HepG2 (cell line): ENCODE data around the gene HSPA1L. TPM values are rescaled to one million over a fixed set of nuclear protein-coding genes. Genes with fewer than 3 reads are reported as not detected.

ENCODE experiments used
- AHR ChIP-seq: IDR thresholded peaks from 2 replicates; pipeline ENCODE4 v1.6.1; 2018; ENCODE audit warnings: missing genetic modification reagents, missing compliant biosample characterization
- CC2D1A ChIP-seq: sonication (generic); formaldehyde crosslinking; IDR thresholded peaks from 2 replicates; pipeline ENCODE4 v1.8.1; 2023; ENCODE audit warnings: mild to moderate bottlenecking, missing genetic modification reagents
- CHD4 ChIP-seq: fragments of 200-600 bp; sonication (generic); IDR thresholded peaks from 2 replicates; pipeline ENCODE4 v1.7.0; 2017; ENCODE audit warnings: mild to moderate bottlenecking, low read length, borderline replicate concordance
- ERF ChIP-seq: IDR thresholded peaks from 2 replicates; pipeline ENCODE4 v1.6.1; 2018; ENCODE audit warnings: missing biosample characterization, missing genetic modification reagents
- NAIF1 ChIP-seq: sonication (generic); formaldehyde crosslinking; IDR thresholded peaks from 2 replicates; pipeline ENCODE4 v1.5.0; 2020; ENCODE audit warnings: mild to moderate bottlenecking, missing genetic modification reagents, borderline replicate concordance
- NFE2L2 ChIP-seq: fragments of 150-350 bp; IDR thresholded peaks from 2 replicates; pipeline ENCODE4 v1.6.1; 2014; ENCODE audit warnings: low read length
- PCBP1 ChIP-seq: fragments of 200-400 bp; formaldehyde crosslinking; IDR thresholded peaks from 2 replicates; pipeline ENCODE4 v1.6.1; 2017; ENCODE audit warnings: mild to moderate bottlenecking, low read depth, low read length, borderline replicate concordance
- PTBP1 ChIP-seq: fragments of 200-400 bp; formaldehyde crosslinking; IDR thresholded peaks from 2 replicates; pipeline ENCODE4 v1.6.1; 2018; ENCODE audit warnings: low read length, low read depth; ENCODE audit not compliant: poor library complexity, severe bottlenecking
- ZFP36L2 ChIP-seq: sonication (generic); formaldehyde crosslinking; IDR thresholded peaks from 2 replicates; pipeline ENCODE4 v1.4.0; 2020; ENCODE audit warnings: missing genetic modification reagents
- ZNF251 ChIP-seq: sonication (generic); formaldehyde crosslinking; IDR thresholded peaks from 2 replicates; pipeline ENCODE4 v1.9.0; 2021; ENCODE audit warnings: mild to moderate bottlenecking, missing genetic modification reagents
- ZNF382 ChIP-seq: sonication (generic); formaldehyde crosslinking; IDR thresholded peaks from 2 replicates; pipeline ENCODE4 v1.5.0; 2020; ENCODE audit warnings: missing genetic modification reagents, mild to moderate bottlenecking, borderline replicate concordance
- ZNF558 ChIP-seq: sonication (generic); formaldehyde crosslinking; IDR thresholded peaks from 2 replicates; pipeline ENCODE4 v1.9.0; 2022; ENCODE audit warnings: mild to moderate bottlenecking, missing genetic modification reagents, borderline replicate concordance
- ZNF577 ChIP-seq: sonication (generic); formaldehyde crosslinking; IDR thresholded peaks from 2 replicates; pipeline ENCODE4 v1.4.0; 2020; ENCODE audit warnings: mild to moderate bottlenecking, low read depth, missing genetic modification reagents, borderline replicate concordance
- ZNF83 ChIP-seq: sonication (generic); formaldehyde crosslinking; IDR thresholded peaks from 2 replicates; pipeline ENCODE4 v1.4.0; 2020; ENCODE audit warnings: missing genetic modification reagents, mild to moderate bottlenecking, borderline replicate concordance
- ZNF883 ChIP-seq: sonication (generic); formaldehyde crosslinking; IDR thresholded peaks from 2 replicates; pipeline ENCODE4 v1.5.1; 2020; ENCODE audit warnings: mild to moderate bottlenecking, missing genetic modification reagents; ENCODE audit errors: not compliant biosample characterization
- ZSCAN20 ChIP-seq: sonication (generic); formaldehyde crosslinking; IDR thresholded peaks from 2 replicates; pipeline ENCODE4 v1.4.0; 2020; ENCODE audit warnings: missing genetic modification reagents, mild to moderate bottlenecking, borderline replicate concordance
- polyA plus RNA-seq, 8 experiments: library from polyadenylated mRNA; depleted of rRNA in 3 of 8; stranded (reverse) in 7 of 8; unstranded in 1 of 8; fragments of >200 nt; fragmentation: Illumina TruSeq in 4 of 8; extraction: Trizol in 4 of 8; gene quantifications; 2 replicates each; pipeline versions ENCODE4 v1.2.1 to v1.2.3, GENCODE V29; 2011 to 2016; ENCODE audit warnings: low read depth in 4 of 8, missing spikeins in 1 of 8, mixed read lengths in 1 of 8; ENCODE audit not compliant: insufficient read depth in 1 of 8
- total RNA-seq, 5 experiments: library from RNA; depleted of rRNA; stranded (reverse); fragments of >200 nt; fragmentation: Illumina TruSeq; extraction: Trizol; gene quantifications; 2 replicates each; pipeline ENCODE4 v1.2.3, GENCODE V29; 2016; ENCODE audit warnings: low read depth in 1 of 5
- TF ChIP-seq, protein P1 (sequence below): sonication (generic); formaldehyde crosslinking; conservative IDR thresholded peaks from 2 replicates; pipeline ENCODE4 v1.8.1; 2023; ENCODE audit warnings: missing genetic modification reagents
- TF ChIP-seq, protein P2 (sequence below): IDR thresholded peaks from 2 replicates; pipeline ENCODE4 v1.6.1; 2016; ENCODE audit warnings: mild to moderate bottlenecking, missing biosample characterization, missing genetic modification reagents
- TF ChIP-seq, protein P3 (sequence below): sonication (generic); formaldehyde crosslinking; IDR thresholded peaks from 2 replicates; pipeline ENCODE4 v1.8.1; 2023; ENCODE audit warnings: missing genetic modification reagents, inconsistent platforms, borderline replicate concordance
- TF ChIP-seq, protein P4 (sequence below): IDR thresholded peaks from 2 replicates; pipeline ENCODE4 v1.6.1; 2012; ENCODE audit warnings: low read length, improper control_type of control experiment
- TF ChIP-seq, protein P5 (sequence below): IDR thresholded peaks from 2 replicates; pipeline ENCODE4 v1.6.1; 2012; ENCODE audit warnings: low read depth, low read length, improper control_type of control experiment
- TF ChIP-seq, protein P6 (sequence below): sonication (generic); formaldehyde crosslinking; conservative IDR thresholded peaks from 2 replicates; pipeline ENCODE4 v1.4.0; 2020; ENCODE audit warnings: missing genetic modification reagents

Gene HSPA1L
- total and polyA plus RNA-seq, 2 of the 13 experiments (the other 11 are each of a cell fraction or from before 2014, with no cell fraction given): 0.55 to 1.0 TPM

DNA sequence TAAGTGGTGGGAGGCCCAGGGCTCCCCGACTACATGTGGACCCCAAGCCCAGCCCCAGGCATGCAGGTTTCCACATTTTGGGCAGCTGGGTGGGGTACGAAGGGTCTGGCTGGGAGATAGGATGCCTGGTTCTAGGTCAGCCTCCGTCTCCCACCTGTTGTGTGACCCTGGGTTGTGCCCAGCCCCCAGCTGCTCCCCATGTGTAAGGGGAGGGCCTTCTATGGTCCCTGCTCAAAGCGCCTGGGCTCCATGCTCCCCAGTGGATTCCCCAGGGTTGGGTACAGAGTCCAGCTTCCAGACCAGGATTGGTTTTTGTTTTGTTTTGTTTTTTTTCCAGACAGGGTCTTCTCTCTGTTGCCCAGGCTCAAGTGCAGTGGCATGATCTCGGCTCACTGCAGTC is 36.9 kb downstream of the HSPA1L start (continued):
- TF ChIP-seq, protein P1, sequence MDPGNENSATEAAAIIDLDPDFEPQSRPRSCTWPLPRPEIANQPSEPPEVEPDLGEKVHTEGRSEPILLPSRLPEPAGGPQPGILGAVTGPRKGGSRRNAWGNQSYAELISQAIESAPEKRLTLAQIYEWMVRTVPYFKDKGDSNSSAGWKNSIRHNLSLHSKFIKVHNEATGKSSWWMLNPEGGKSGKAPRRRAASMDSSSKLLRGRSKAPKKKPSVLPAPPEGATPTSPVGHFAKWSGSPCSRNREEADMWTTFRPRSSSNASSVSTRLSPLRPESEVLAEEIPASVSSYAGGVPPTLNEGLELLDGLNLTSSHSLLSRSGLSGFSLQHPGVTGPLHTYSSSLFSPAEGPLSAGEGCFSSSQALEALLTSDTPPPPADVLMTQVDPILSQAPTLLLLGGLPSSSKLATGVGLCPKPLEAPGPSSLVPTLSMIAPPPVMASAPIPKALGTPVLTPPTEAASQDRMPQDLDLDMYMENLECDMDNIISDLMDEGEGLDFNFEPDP: no peak
- TF ChIP-seq, protein P2, sequence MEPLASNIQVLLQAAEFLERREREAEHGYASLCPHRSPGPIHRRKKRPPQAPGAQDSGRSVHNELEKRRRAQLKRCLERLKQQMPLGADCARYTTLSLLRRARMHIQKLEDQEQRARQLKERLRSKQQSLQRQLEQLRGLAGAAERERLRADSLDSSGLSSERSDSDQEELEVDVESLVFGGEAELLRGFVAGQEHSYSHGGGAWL (CRISPR knock-in tag): no peak
- no peak for TF ChIP-seq NFE2L2
- TF ChIP-seq PCBP1: no peak
- TF ChIP-seq ERF (CRISPR knock-in tag): no peak
- TF ChIP-seq NAIF1 (CRISPR knock-in tag): no peak
- TF ChIP-seq, protein P3, sequence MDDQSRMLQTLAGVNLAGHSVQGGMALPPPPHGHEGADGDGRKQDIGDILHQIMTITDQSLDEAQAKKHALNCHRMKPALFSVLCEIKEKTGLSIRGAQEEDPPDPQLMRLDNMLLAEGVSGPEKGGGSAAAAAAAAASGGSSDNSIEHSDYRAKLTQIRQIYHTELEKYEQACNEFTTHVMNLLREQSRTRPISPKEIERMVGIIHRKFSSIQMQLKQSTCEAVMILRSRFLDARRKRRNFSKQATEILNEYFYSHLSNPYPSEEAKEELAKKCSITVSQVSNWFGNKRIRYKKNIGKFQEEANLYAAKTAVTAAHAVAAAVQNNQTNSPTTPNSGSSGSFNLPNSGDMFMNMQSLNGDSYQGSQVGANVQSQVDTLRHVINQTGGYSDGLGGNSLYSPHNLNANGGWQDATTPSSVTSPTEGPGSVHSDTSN (CRISPR knock-in tag): no peak
- TF ChIP-seq ZNF83: no peak
- no peak for TF ChIP-seq CHD4
- TF ChIP-seq PTBP1: no peak
- no peak for TF ChIP-seq ZNF558 (CRISPR knock-in tag)
- no peak for TF ChIP-seq CC2D1A (CRISPR knock-in tag)
- no peak for TF ChIP-seq AHR
- TF ChIP-seq ZNF382: no peak
- TF ChIP-seq ZNF251: no peak
- no peak for TF ChIP-seq ZFP36L2 (CRISPR knock-in tag)
- TF ChIP-seq, protein P4, sequence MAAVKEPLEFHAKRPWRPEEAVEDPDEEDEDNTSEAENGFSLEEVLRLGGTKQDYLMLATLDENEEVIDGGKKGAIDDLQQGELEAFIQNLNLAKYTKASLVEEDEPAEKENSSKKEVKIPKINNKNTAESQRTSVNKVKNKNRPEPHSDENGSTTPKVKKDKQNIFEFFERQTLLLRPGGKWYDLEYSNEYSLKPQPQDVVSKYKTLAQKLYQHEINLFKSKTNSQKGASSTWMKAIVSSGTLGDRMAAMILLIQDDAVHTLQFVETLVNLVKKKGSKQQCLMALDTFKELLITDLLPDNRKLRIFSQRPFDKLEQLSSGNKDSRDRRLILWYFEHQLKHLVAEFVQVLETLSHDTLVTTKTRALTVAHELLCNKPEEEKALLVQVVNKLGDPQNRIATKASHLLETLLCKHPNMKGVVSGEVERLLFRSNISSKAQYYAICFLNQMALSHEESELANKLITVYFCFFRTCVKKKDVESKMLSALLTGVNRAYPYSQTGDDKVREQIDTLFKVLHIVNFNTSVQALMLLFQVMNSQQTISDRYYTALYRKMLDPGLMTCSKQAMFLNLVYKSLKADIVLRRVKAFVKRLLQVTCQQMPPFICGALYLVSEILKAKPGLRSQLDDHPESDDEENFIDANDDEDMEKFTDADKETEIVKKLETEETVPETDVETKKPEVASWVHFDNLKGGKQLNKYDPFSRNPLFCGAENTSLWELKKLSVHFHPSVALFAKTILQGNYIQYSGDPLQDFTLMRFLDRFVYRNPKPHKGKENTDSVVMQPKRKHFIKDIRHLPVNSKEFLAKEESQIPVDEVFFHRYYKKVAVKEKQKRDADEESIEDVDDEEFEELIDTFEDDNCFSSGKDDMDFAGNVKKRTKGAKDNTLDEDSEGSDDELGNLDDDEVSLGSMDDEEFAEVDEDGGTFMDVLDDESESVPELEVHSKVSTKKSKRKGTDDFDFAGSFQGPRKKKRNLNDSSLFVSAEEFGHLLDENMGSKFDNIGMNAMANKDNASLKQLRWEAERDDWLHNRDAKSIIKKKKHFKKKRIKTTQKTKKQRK: no peak
- no peak for TF ChIP-seq ZNF577 (CRISPR knock-in tag)
- TF ChIP-seq, protein P5, sequence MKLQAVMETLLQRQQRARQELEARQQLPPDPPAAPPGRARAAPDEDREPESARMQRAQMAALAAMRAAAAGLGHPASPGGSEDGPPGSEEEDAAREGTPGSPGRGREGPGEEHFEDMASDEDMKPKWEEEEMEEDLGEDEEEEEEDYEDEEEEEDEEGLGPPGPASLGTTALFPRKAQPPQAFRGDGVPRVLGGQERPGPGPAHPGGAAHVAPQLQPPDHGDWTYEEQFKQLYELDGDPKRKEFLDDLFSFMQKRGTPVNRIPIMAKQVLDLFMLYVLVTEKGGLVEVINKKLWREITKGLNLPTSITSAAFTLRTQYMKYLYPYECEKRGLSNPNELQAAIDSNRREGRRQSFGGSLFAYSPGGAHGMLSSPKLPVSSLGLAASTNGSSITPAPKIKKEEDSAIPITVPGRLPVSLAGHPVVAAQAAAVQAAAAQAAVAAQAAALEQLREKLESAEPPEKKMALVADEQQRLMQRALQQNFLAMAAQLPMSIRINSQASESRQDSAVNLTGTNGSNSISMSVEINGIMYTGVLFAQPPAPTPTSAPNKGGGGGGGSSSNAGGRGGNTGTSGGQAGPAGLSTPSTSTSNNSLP: no peak
- TF ChIP-seq ZNF883 (CRISPR knock-in tag): no peak
- TF ChIP-seq, protein P6, sequence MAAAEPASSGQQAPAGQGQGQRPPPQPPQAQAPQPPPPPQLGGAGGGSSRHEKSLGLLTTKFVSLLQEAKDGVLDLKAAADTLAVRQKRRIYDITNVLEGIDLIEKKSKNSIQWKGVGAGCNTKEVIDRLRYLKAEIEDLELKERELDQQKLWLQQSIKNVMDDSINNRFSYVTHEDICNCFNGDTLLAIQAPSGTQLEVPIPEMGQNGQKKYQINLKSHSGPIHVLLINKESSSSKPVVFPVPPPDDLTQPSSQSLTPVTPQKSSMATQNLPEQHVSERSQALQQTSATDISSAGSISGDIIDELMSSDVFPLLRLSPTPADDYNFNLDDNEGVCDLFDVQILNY: no peak
- TF ChIP-seq ZSCAN20 (CRISPR knock-in tag): no peak
